ENCODE data around the gene C1orf21.

The C1orf21 gene

DNA sequence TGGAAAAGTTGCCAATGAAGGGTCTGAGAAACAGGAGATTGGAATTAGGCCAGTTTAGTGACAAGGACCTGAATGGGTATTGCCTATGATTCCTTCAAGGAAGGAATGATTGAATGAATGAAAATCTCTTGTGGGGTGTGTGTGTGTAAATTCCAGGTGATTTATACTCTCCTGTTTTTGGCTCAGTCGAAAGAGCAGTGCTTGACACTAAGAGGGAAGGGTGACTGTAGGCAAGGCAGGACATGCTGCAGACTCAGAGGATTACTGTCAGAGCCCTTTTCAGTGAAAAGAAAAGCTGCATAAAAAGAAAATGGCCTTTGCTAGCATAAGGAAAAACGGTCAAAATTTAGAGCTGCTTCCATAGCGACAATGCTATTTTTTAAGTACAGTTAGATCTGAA lies 30.1 kb downstream of the C1orf21 start:
- no peak for DNase-seq (ENCODE audit: low read depth)

DNA sequence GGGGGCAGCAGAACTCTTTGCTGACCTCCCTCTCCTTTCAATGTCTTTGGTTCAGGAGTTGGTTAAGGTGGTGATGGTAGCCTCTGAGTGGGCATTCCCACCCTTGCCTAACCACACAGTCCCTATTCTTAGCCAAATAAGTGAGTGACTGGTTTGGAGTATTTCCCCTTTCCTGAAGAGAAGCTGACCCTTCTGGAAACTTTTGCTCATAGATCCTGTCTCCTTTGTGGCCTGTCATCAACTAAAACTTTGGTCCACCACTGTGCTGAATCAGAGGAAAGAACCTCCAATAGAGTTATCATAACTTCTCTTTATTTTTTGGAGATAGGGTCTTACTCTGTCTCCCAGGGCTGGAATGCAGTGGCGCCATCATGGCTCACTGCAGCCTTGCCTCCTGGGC lies 31.1 kb downstream of the C1orf21 start:
- DNase-seq (ENCODE audit: low read depth) = no peak

DNA sequence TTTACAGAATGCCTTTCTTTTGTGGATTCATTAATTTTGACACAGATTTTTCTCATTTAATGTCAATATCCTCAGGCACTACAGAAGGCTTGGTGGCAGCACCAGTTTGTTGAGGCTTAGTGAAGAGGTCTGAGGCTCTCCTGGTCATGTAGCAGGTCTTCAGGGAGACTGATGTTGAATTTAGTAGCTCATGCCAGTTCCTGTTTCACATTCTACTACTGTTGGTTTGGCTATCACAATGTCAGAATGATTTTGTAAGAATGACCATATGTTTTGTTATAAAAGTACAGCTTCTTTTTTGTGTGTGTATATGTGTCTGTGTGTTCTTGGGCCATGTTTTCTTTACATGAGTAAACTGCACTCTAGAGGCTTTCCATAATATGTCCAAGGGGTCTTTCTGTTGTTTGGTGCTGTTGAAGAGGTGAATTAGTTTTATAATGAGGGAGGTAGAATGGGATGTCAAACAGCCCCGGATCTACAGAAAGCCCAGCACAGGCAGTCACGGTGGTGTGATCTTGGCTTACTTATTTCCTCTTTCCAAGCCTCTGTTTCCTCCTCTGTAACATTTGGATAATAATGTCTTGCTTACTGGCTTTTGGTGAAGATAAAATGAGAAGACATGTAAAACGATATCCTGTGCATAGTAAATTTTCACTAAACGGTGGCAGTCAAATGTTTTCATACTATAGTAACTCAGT lies 32.0 kb downstream of the C1orf21 start:
- no peak for DNase-seq (ENCODE audit: low read depth)

DNA sequence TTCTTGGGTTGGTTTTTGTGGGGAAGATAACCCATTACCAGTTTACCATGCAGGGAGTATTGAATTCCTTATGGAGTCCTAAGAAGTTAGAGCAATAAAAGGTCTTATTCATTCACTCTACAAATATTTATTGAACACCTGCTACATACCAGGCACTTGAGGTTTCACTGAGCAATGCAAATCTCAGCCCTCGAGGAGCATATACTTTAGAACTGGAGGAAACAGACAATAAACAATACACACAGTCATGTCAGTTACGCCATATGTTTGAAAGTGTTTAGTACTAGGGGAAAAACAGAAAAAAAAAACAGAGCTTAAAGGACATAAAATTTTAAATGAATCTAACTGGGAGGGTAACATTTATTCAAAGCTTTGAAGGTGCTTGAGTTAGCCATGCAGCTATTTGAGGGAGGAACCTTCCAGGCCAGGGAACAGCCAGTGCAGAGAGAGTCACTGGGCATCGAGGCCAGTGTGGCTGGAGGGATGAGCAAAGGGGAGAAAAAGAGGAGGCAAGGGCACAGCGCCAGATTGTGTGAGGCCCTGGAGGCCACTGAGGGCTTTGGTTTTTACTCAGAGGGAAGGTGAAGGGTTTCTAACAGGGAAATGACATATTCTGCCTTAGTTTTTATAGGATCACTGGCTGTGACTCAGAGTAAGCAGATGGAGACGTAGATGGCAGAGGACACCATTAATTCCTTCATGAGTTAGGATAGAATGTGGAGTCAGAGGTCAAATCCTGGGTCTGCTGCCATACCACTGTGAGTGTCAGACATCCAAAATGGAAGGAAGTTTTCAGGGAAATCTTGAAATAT lies 32.7 kb downstream of the C1orf21 start:
- DNase-seq (ENCODE audit: low read depth) = no peak

DNA sequence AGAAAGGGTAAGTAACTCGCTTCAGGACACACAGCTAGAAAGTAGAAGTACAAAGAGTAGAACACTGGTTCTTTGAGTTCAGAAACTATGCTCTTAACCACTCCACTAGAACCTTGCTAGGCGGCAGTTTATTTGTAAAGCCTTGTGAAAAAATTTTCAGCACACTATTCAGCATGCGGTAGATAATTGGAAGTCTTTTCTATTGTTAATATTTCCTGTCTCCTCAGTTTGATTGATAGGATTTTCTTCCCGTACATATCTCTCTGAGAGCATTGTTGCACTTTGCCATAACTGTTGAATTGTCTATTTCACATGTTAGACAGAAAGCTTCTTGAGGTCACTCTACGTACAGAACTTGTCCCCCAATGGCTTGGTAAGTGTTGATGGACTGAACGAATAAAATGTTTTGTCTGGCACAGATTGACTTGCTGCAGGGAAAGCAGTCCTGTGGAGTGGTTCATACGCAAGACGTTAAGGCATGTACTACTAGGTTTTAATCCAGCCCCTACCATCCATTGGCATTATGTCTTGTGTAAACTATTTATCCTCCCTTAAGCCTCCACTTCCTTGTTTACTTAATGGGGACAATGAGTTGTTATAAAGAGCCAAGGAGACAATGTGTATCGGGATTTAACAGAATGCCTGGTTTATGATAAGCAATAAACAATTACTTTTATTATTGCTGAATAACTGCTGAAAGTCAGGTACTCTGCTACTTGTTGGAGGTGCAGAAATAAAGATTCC lies 35.8 kb downstream of the C1orf21 start:
- no peak for DNase-seq (ENCODE audit: low read depth)

DNA sequence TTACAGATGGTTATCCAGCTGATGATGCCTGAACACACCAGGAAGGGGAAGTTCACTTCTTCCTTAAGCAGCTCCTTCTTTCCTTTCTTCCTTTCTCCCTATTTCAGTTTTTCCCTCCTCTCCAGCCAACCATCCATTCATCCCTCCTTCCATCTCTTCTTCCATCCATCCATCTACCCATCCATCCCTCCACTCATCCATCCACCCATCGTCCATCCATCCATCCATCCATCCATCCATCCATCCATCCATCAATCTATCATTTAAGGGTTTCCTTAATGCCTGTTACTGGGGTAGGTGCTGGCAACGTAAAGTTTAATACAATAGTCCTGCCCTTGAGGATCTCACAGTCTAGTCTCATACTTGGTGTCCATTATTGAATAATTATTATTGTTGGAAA lies 36.8 kb downstream of the C1orf21 start:
- no peak for DNase-seq (ENCODE audit: low read depth)

DNA sequence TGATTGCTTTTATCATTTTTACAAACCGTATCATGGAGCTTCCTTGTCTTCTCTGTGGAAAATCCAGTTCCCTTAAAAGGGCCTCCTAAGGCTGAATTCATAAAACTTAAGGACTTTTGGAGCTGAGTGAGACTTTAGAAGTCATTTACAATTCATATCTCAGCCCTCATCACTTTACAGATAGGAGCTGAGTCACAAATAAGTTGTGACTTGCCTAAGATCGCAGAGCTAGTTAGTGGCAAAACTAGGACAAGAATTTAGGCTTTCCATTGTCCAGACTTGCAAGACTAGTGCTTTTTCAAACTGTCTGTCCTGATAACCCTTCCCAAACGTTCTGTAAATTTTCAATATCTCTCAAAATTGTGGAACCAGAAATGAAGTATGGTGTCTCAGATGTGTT lies 37.3 kb downstream of the C1orf21 start:
- no peak for DNase-seq (ENCODE audit: low read depth)

DNA sequence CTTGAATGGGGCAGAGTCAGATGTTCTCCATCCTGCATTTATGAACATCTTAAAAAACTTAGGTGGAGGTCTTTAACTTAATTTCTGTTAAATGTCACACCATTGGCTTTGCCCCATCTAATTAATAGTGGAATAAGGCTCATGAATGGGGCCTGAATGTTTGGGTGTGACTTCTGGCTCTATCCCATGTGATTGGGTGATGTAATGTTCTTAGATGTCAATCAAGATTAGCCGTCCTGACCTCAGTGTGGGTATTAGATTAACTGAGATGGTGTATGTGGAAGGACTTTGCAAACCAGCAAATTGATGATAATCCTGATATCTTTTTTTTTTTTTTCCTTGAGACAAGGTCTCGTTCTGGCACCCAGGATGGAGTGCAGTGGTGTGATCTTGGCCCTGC lies 38.1 kb downstream of the C1orf21 start:
- DNase-seq (ENCODE audit: low read depth) = no peak

DNA sequence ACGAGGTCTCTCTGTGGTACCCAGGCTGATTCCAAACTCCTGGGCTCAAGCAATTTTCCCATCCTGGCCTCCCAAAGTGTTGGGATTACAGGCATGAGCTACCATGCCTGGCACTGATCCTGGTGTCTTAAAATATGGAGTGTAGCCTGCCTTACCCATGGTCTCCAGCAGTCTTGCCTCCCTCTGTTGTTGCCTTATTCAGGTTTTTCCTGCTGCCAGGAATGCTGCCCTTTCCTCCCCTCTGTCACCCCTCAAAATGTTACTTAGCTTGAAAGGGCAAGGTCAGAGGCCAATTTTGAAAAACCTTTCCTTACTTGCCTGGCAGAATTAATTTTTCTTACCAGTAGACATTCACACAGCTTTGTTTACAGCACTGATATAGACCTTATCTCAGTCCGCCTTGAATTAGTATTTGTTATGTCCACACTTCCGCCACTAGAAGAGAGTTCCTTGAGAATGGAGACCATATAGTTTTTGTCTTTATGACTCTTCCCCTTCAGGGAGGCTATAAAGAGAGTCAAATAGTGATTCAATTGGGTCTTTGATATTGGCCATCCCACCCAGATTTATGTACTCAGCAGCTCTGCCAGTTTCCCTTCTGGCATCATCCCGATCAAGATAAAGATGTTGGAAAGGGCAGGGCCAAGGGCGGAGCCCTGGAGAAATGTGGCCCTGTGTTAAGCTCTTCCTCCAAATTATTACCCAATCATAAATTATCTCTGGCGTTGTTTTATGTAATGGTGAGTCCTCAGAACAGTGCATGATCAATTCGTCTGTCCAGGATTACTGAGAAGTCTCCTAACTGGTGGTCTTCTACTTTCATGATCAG lies 38.8 kb downstream of the C1orf21 start:
- no peak for DNase-seq (ENCODE audit: low read depth)

DNA sequence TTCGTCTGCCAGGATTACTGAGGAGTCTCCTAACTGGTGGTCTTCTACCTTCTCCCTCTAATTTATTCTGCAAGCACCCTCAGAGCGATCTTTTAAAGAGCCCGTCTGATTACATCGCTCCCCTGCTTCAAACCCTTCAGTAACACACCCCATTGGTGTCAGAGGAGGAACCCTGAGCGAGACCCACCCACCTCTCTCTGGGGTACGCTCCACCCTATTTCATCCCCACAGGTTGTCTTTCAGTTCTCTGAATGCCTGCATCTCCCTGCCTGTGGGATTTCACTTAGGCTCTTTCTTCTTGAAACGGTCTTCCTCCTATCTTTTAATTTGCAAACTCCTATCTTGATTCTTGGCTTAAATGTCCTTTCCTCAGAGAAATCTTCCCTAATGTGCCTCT lies 39.4 kb downstream of the C1orf21 start:
- no peak for DNase-seq (ENCODE audit: low read depth)

DNA sequence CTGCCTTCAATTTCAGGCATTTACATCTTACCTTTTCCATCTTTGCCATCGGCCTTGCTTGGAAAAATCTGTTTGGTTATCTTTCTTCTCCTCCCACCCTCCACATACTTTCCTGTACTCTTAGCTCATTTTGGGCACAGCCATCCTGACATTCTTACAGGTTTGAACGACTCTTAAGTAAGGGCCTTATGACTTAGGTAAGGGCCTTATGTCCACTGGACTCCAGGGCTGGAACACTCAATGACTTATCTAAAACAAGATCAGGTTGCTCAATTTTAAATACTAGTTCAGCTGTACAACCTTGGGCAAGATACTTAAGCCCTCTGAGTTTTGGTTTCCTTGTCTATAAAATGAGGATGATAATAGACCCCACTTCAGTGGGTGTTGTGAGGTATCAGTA lies 40.9 kb downstream of the C1orf21 start:
- no peak for DNase-seq (ENCODE audit: low read depth)

DNA sequence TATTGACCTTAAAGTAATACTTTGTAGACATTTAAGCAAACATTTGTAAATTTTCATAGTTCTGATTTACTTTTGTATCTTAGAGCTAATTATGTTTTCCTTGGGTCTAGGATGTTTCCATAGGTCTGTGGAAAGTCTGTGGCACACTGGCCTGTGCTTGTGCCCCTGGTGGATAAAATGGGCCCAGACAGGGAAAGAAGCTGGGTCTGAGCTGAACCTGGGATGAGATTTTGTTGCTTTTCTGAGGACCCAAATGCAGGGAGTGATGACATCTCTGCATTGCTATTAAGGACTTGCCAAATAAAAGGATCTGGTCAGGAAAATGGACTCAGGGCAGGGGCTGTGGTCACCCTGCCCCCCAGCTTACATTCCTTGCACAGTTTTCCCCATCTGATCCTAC lies 41.8 kb downstream of the C1orf21 start:
- DNase-seq (ENCODE audit: low read depth) = no peak

DNA sequence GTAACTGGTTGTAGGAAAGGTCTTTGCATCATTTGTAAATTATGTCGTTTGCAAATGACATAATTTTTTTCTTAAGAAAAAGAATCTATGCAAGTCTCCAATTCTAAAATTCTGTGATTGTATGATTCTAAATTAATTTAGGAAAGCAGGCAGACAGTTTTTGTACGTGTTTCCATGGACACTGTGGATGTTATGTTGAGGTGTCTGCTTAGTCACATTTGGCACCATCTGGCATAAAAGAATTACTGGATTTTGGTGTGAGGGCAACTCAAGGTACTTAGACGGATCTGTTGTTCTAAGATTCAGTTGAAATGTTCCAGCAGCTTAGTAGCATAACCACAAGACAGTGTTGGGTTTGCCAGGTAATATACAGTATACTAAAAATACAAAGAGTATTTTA lies 42.5 kb downstream of the C1orf21 start:
- DNase-seq (ENCODE audit: low read depth) = no peak

DNA sequence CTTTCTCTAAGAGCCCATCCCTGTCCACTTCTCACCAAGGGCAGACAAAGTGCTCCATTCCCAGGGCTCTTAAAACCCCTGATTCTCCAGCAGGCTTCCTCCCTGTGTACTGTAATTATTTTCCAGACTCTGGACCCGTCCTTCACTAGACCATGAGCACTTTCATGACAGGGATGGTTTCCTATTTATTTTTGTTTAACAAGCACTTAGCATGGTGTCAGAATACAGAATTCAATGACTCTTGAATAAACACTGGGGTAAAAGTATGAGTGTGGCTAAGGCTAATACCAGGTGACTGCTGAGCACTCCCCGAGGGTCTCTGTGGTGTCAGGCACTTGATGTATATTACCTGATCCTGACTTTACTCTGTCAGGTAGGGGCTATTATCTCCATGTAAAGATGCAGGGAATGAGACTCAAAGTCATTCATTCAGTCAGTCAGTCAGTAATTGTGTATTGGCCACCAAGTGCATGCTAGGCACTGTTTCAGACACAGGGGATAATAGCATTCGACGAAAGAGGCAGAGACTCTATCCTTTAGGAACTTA lies 47.2 kb downstream of the C1orf21 start:
- no peak for DNase-seq (ENCODE audit: low read depth)

DNA sequence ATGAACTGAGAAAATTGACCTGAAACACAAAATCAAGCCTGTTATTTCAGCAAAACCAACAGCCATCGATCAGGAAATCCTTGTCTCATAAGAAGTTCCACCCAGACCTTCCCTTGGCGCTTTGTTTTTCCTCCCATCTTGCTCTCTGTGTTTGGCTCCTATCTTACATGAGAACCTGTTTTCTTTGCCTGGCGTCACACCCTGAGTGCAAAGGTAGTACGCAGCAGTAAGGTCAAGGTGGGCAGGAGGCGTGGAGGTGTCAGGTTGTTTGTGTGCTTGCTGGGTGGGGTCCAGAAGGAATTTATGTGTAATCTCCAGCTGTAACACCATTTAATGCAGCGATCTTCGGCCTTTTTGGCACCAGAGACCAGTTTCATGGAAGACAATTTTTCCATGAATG lies 50.5 kb downstream of the C1orf21 start:
- DNase-seq (ENCODE audit: low read depth) = no peak

DNA sequence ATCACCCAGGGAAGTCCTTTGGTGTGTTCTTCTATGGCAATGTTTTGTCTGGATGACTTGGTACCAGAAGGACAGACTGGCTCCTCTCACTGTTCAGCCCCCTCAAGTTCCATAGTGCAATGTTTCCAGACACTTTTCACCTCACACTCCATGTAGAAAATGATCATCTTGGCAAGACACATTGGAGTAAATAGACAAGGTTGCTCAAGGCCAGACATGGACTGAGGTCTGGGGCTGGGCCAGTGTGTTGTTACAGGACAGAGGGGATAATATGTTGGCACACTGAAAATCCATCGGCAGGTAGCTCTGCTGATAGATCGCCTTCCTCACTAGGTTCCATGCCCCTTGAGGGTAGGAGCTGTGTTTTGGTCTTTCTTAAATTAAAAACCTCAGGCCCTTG lies 51.5 kb downstream of the C1orf21 start:
- DNase-seq (ENCODE audit: low read depth) = no peak

DNA sequence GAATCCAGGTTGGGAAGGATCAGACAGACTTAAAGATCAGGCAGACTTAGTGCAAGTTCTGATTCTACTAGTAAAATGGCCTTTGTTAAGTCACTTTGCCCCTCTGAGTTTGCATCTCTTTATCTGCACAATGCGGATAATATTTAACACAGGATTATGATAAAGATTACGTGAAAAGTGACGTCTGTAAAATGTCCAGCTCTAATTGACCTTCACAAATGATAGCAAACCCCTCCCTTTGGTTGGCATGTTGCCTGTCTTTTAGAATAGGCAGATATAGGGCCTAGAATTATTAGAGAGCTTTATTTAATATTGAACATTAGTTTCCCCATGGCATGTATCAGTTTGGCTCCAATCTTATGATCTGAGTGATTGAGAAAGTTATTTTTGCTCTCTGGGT lies 55.4 kb downstream of the C1orf21 start:
- no peak for DNase-seq (ENCODE audit: low read depth)

DNA sequence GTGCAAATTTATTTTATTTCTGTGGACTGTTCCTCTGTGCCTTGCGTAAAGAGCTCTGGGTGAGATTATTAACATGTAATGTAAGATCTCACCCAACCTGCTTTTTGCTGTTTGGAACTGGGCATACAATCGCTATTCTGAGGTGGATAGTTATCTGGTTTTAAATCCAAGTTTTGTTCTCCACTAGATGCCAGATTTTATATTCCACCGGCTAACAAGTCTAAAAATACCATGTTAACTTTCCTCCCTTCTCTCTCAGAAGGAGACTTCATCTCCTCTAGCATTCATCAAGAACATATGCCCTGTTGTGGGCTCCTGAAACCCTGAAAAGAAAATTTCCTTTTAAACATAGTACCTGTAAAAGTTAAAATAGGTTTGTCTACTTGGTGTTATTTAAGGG lies 56.4 kb downstream of the C1orf21 start:
- no peak for DNase-seq (ENCODE audit: low read depth)

DNA sequence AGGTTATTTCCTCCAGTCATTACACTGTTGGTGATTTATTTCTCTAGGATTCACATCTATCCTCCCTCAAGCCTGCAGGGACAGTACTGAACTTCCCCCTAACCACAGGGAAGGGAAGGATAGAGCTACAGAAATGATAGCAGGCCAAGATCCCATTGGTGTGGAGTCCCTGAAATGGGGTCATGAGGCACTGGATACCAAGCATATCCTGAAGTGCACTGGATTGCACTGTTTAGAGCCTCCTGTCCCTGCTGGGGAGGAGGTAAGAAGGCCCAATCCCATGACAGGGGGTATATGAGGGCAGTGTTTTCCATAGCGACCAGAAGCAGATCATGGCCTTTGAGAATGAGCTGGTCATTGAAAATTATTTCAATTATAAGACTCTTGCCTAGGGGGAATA lies 56.8 kb downstream of the C1orf21 start:
- no peak for DNase-seq (ENCODE audit: low read depth)

DNA sequence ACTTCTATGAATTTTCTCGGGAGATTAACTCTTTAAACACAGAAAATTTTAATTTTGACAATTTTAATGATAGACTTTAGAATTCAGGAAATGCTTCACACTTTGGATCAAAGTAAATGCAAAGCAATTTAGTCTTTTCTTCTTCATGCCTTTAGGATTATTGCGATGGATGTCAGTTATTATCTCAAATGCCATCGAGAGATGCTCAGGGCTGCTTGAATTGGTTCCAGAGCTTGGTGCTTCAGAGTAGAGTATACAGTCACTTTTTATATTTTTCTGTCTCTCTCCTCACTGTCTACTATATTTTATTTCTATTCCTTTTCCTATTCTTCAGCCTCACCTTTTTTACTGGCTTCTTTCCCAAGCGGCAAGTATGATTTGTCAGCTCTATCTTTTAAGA lies 59.2 kb downstream of the C1orf21 start:
- no peak for DNase-seq (ENCODE audit: low read depth)

DNA sequence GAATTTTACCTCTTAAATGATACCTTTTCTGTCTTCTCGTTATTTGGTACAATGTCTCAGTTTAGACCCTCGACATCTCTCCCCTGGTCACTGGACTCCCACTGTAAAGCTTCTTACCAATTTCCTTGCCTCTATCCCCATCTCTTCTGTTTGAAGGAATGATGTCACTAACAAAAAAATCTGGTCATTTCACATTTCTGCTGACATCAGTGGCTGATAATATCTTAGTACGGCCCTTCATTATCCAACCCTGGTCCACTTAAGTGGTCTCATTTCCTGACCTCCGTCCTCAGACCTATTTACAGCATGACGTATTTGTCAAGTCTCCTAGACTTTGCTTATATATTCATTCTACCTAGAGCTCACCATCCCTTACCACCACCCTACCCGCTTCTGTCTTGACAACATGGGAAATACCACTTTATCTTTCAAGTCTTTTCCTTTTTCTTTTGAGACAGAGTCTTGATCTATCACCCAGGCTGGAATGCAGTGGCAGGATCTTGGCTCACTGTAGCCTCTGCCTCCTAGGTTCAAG lies 60.9 kb downstream of the C1orf21 start:
- DNase-seq (ENCODE audit: low read depth) = no peak

DNA sequence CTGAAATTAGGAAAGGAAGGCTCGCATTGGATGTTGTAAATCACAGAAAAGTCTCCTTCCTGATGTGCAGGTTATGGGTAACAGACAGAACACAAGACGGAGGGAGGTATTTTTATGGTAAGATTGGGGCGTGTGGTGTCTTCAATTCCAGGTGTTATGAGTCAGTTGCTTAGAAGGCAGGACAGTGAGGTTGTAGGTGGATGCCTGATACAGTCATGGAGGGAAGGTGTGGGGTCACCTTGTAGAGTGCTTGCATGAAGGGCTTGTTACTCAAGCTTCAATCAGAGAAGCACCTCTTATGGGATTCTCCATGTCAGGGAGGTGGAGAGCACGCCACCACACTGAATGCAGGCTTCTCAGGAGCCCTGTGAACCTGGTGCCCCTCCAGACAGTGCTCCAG lies 63.1 kb downstream of the C1orf21 start:
- no peak for DNase-seq (ENCODE audit: low read depth)
